NCI-H1092 treated with DMSO at 0.1 percent for 48 hours (cell line): ENCODE data around the gene GDF10.

ENCODE experiments used
- DNase-seq: peaks from one replicate; lab custom pipeline; 2025; lab: John Stamatoyannopoulos, UW

GDF10 gene

GRCh38 chr10:47294501-47294900 lies 5.5 kb upstream of the GDF10 start:
- no peak for DNase-seq

- DNase-seq, result no peak
These were observed 4.6 kb upstream of the GDF10 start for GRCh38 chr10:47295411-47295810.

- no peak for DNase-seq
These were observed 3.7 kb upstream of the GDF10 start for GRCh38 chr10:47296156-47296894.

GRCh38 chr10:47296941-47297340 lies 3.1 kb upstream of the GDF10 start:
- DNase-seq, result no peak

GRCh38 chr10:47297866-47298540 lies 2.0 kb upstream of the GDF10 start:
- DNase-seq, result no peak

GRCh38 chr10:47298715-47299114 lies 1.3 kb upstream of the GDF10 start:
- DNase-seq, result no peak

- no peak for DNase-seq
These were observed 483 bp downstream of the GDF10 start for GRCh38 chr10:47300429-47300931.

GRCh38 chr10:47301833-47302232 lies 1.8 kb downstream of the GDF10 start:
- no peak for DNase-seq

GRCh38 chr10:47303105-47303504 lies 3.1 kb downstream of the GDF10 start:
- no peak for DNase-seq

GRCh38 chr10:47303866-47304265 lies 3.9 kb downstream of the GDF10 start:
- DNase-seq, result no peak

GRCh38 chr10:47305566-47305965 lies 5.6 kb downstream of the GDF10 start:
- no peak for DNase-seq

- no peak for DNase-seq
These were observed 6.6 kb downstream of the GDF10 start for GRCh38 chr10:47306387-47307210.

- no peak for DNase-seq
These were observed 7.4 kb downstream of the GDF10 start for GRCh38 chr10:47307381-47307780.

- DNase-seq, result no peak
These were observed 8.8 kb downstream of the GDF10 start for GRCh38 chr10:47308775-47309174.

- DNase-seq, result no peak
These were observed 9.6 kb downstream of the GDF10 start for GRCh38 chr10:47309408-47310089.

- DNase-seq, result no peak
These were observed 10.1 kb downstream of the GDF10 start for GRCh38 chr10:47310090-47310505.

- peak; percentile 16 for DNase-seq
These were observed 11.4 kb downstream of the GDF10 start for GRCh38 chr10:47311193-47311931.

GRCh38 chr10:47311932-47312662 lies 12.1 kb downstream of the GDF10 start:
- DNase-seq, result peak; percentile 27

- DNase-seq, result no peak
These were observed 12.6 kb downstream of the GDF10 start for GRCh38 chr10:47312663-47312995.

- DNase-seq, result no peak
These were observed 14.5 kb downstream of the GDF10 start for GRCh38 chr10:47314416-47314970.
